Measurements from ENCODE around the gene SEC23A.

SEC23A gene

GRCh38 chr14:38982837-38983236 is 120.2 kb downstream of the SEC23A start:
- no peak for DNase-seq

GRCh38 chr14:38982278-38982677 is 120.8 kb downstream of the SEC23A start:
- no peak for DNase-seq
